Fibroblast of lung (primary cell): ENCODE results near the gene CALN1.

ENCODE experiments used
- EZH2 ChIP-seq: IDR thresholded peaks from 2 replicates; pipeline ENCODE4 v1.5.1; 2012; ENCODE audit warnings: low read length, control low read depth, mild to moderate bottlenecking; ENCODE audit errors: missing control alignments
- TF ChIP-seq, protein P1 (sequence below), 2 donors: IDR thresholded peaks in 1 of 2; conservative IDR thresholded peaks in 1 of 2; 1 replicate in 1 of 2; 2 replicates in 1 of 2; pipeline ENCODE4 v1.5.1; 2011 to 2012; ENCODE audit warnings: low read length in 2 of 2, control low read depth in 1 of 2, inconsistent platforms in 1 of 2, low read depth in 1 of 2, mild to moderate bottlenecking in 1 of 2

DNA sequence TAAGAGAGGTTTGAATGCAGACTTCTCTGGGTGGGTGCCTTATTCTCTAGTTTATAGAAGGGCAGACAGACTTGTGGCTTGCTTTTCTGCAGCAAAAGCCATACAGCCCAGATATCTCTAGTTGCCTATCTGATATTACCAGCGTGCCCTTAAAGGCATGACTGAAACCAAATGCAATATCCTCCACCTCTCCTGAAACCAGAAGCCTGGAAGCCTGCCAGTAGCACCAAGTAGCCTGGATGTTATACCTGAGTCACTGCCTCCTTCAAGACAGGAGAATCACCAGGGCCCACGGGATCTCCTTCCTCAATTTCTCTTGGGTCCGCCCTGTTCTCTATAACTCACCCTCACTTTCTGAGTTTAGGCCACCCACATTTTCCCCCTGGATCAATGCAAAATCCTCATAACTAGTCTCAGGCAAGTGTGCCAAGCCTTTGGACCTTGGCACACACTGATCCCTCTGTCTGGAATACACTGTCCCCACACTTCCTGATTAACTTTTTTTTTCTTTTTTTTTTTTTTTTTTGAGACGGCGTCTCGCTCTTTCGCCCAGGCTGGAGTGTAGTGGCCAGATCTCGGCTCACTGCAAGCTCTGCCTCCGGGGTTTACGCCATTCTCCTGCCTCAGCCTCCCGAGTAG lies 641.8 kb downstream of the CALN1 start:
- TF ChIP-seq, protein P1, sequence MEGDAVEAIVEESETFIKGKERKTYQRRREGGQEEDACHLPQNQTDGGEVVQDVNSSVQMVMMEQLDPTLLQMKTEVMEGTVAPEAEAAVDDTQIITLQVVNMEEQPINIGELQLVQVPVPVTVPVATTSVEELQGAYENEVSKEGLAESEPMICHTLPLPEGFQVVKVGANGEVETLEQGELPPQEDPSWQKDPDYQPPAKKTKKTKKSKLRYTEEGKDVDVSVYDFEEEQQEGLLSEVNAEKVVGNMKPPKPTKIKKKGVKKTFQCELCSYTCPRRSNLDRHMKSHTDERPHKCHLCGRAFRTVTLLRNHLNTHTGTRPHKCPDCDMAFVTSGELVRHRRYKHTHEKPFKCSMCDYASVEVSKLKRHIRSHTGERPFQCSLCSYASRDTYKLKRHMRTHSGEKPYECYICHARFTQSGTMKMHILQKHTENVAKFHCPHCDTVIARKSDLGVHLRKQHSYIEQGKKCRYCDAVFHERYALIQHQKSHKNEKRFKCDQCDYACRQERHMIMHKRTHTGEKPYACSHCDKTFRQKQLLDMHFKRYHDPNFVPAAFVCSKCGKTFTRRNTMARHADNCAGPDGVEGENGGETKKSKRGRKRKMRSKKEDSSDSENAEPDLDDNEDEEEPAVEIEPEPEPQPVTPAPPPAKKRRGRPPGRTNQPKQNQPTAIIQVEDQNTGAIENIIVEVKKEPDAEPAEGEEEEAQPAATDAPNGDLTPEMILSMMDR (conservative IDR thresholded peaks at IDR 0.05 in 1 of 2, IDR thresholded peaks at IDR 0.05 in 1 of 2; ENCODE audit: low read depth in 1 of 2, low read length in 2 of 2) = no peak
- no peak for TF ChIP-seq EZH2
